ENCODE results near the gene MGARP. TPM values are rescaled to one million over a fixed set of nuclear protein-coding genes. Genes with fewer than 3 reads are reported as not detected.
A peak's percentile ranks its signal among the peaks of the same experiment; 100 is the strongest.

Gene MGARP
- total and polyA plus RNA-seq, 9 of the 15 experiments (the other 6 are each of a cell fraction or from before 2014, with no cell fraction given) = 0.11 to 0.45 (median 0.23) TPM; not detected in 4

- TF ChIP-seq CREB3L1 (IDR thresholded peaks at IDR 0.05; ENCODE audit: borderline replicate concordance, low read depth) = no peak
- no peak for TF ChIP-seq ZNF184 (CRISPR knock-in tag; IDR thresholded peaks at IDR 0.05)
- peak; percentile 84 for TF ChIP-seq FOSL1 (tag; conservative IDR thresholded peaks at IDR 0.05)
- TF ChIP-seq MLLT1 (IDR thresholded peaks at IDR 0.05) = peak in 1 of 2 experiments; percentile 86; a peak in 2 of 4 replicates
- TF ChIP-seq SRSF3 (IDR thresholded peaks at IDR 0.05; ENCODE audit: insufficient read depth, low read length) = no peak
- no peak for TF ChIP-seq ASH1L (IDR thresholded peaks at IDR 0.05; ENCODE audit: borderline replicate concordance, low read depth, partially characterized antibody)
- TF ChIP-seq DPF2 (IDR thresholded peaks at IDR 0.05) = no peak
- no peak for TF ChIP-seq ZC3H4 (CRISPR knock-in tag; IDR thresholded peaks at IDR 0.05; ENCODE audit: borderline replicate concordance)
- no peak; the same call in 1 of the 2 replicates for TF ChIP-seq ZBTB5 (IDR thresholded peaks at IDR 0.05)
- no peak for TF ChIP-seq SIN3A (IDR thresholded peaks at IDR 0.05; ENCODE audit: borderline replicate concordance in 2 of 2, control insufficient read depth in 1 of 2, low read depth in 2 of 2, low read length in 2 of 2)
- no peak for TF ChIP-seq ZNF717 (CRISPR knock-in tag; IDR thresholded peaks at IDR 0.05)
- TF ChIP-seq STAT6 (CRISPR knock-in tag; IDR thresholded peaks at IDR 0.05) = 0 out of 2 replicates have a peak, but pooled peaks have one; percentile 1
- TF ChIP-seq ETS1 (conservative IDR thresholded peaks at IDR 0.05; ENCODE audit: control insufficient read depth, low read depth, low read length) = no peak
- TF ChIP-seq ZNF740 (CRISPR knock-in tag; IDR thresholded peaks at IDR 0.05) = no peak
- TF ChIP-seq ZNF740 (tag; IDR thresholded peaks at IDR 0.05) = no peak
- TF ChIP-seq DACH1 (IDR thresholded peaks at IDR 0.05; ENCODE audit: partially characterized antibody) = peak; percentile 56
Observed at GRCh38 chr4:139300431-139301112, 20.5 kb upstream of the MGARP start (continued).

Measured in K562 (cell line).